RWPE2 (cell line): Measurements from ENCODE around the gene AHNAK.
A peak's percentile ranks its signal among the peaks of the same experiment; 100 is the strongest.

Experiments
- ATAC-seq: fragments of 200-7000 bp; cut with Tn5 transposase; 3 replicates; pipeline ENCODE4 v1.9.1; 2021; ENCODE audit warnings: low read depth
- DNase-seq: peaks from one replicate; pipeline ENCODE4 v3.0.0-alpha.2; 2020; ENCODE audit warnings: low spot score
- H3K27ac ChIP-seq: fragments of 450-650 bp; 2 replicates; pipeline ENCODE4 v1.5.1; 2017; ENCODE audit warnings: mild to moderate bottlenecking; ENCODE audit not compliant: poor library complexity, severe bottlenecking
- H3K27me3 ChIP-seq: fragments of 250-450 bp; sonication (Bioruptor Pico); 2 replicates; pipeline ENCODE4 v1.5.1; 2021; ENCODE audit warnings: mild to moderate bottlenecking, moderate library complexity; ENCODE audit not compliant: insufficient read depth, poor library complexity, severe bottlenecking
- H3K36me3 ChIP-seq: fragments of 250-450 bp; sonication (Bioruptor Pico); 2 replicates; pipeline ENCODE4 v1.5.1; 2020; ENCODE audit warnings: low read depth, mild to moderate bottlenecking, moderate library complexity
- H3K4me1 ChIP-seq: fragments of 250-450 bp; sonication (Bioruptor Pico); 2 replicates; pipeline ENCODE4 v1.5.1; 2021; ENCODE audit warnings: mild to moderate bottlenecking, moderate library complexity; ENCODE audit not compliant: insufficient read depth, poor library complexity, severe bottlenecking
- H3K4me3 ChIP-seq: fragments of 250-450 bp; sonication (Bioruptor Pico); 2 replicates; pipeline ENCODE4 v1.5.1; 2021; ENCODE audit warnings: mild to moderate bottlenecking, moderate library complexity; ENCODE audit not compliant: severe bottlenecking
- H3K9me3 ChIP-seq: fragments of 250-450 bp; sonication (Bioruptor Pico); 2 replicates; pipeline ENCODE4 v1.5.1; 2021; ENCODE audit warnings: mild to moderate bottlenecking, moderate library complexity; ENCODE audit not compliant: severe bottlenecking
- CTCF ChIP-seq: fragments of 450-650 bp; IDR thresholded peaks from one replicate; pipeline ENCODE4 v1.5.1; 2017; ENCODE audit warnings: mild to moderate bottlenecking, moderate library complexity; ENCODE audit not compliant: poor library complexity, severe bottlenecking

The AHNAK gene

GRCh38 chr11:62398011-62398994 is 148.3 kb downstream of the AHNAK start:
- no peaks in the 10 kb centered on the region for H3K27me3 ChIP-seq
- no peak for TF ChIP-seq CTCF
- H3K4me1 ChIP-seq = peaks cover 5% of the 10 kb centered on the region
- no peak for DNase-seq
- H3K4me3 ChIP-seq = no peak overlapping the region
- H3K36me3 ChIP-seq = no peaks in the 10 kb centered on the region
- ATAC-seq = no peak
- no peaks in the 10 kb centered on the region for H3K9me3 ChIP-seq
- no peak overlapping the region for H3K27ac ChIP-seq

DNA sequence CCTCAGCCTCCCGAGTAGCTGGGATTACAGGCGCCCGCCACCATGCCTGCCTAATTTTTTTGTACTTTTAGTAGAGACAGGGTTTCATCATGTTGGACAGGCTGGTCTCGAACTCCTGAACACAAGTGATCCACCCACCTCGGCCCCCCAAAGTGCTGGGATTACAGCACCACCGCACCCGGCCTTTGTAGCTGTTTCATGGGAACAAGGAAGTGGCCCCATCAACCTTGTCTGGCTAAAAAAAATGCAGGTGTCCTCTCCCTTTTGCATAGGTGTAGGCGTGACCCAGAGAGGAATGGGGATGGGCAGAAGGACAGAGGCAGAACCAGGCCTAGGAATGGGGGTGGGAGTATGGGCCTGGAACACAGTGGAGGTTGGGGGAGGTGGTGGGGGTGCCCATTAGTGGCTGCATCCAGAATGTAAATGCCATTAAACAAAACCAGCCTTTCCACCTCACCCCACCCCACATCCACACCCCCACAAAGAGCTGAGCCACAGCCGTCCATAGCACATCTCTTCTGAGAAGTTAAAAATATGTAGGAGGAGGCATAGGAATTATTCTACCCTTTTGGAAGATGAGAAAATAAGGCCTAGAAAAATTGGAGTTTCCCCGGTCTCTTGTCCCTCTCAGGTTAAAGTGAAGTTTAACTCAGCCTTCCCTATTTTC is 150.6 kb downstream of the AHNAK start:
- Histone ChIP-seq H3K27me3 (no peaks in the 10 kb centered on the region), H3K9me3 (no peaks in the 10 kb centered on the region), H3K36me3 (no peaks in the 10 kb centered on the region), H3K4me1 (peaks cover 9% of the 10 kb centered on the region), H3K27ac (no peak overlapping the region), H3K4me3 (no peak overlapping the region)
- ATAC-seq (no peak), DNase-seq (no peak)
- no peak for TF ChIP-seq CTCF

DNA sequence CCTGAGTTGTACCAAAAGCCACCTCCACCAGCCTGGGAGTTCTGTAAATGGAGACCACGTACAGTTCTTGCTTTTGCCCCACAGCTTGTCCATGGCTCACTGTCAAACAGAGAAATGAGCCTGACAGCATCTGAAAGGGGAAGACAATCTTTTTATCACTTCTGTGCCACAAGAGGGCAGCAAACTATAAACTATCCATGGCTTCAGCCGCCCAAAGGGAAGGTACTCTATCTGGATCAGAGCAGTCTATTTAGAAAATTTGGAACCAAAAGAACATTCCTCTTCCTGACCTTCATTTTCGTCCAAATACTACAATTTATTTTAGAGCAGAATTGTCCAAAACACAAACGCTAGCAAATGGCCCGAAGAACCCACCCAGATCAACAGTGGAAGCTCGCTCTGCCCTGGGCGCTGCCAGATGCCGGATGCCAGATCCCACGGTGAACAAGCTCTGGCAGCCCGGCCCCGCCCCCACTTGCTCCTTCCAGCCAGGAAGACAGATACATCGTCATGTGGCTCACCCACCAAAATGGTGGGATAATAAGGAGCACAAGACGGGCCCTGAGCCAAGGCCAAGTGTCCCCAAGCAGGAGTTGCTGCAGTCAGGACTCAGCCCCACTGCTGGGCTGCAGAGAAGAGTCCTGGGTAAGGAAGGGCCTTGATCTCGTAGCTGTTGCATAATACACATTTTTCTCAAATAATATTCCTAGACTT is 151.6 kb downstream of the AHNAK start:
- Histone ChIP-seq H3K9me3 (no peaks in the 10 kb centered on the region), H3K4me1 (peaks cover 9% of the 10 kb centered on the region), H3K4me3 (peak overlapping the region; percentile 23), H3K27ac (peak overlapping the region; percentile 39), H3K36me3 (no peaks in the 10 kb centered on the region), H3K27me3 (no peaks in the 10 kb centered on the region)
- DNase-seq (peak; percentile 86), ATAC-seq (peak; percentile 83)
- peak; percentile 80 for TF ChIP-seq CTCF

DNA sequence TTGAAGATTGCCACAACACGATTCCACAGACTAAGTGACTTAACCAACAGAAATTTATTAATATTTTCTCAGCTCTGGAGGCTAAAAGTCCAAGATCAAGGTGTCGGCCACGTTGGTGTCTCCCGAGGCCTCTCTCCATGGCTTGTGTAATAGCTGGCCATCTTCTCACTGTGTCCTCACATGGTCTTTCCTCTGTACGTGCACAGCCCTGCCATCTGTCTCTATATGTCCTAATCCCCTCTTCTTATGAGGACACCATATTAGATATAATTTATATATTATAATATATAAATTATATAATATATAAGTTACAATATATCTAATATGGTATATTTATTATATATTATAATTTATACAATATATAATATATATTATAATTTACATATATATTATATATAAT is 152.9 kb downstream of the AHNAK start:
- TF ChIP-seq CTCF = no peak
- DNase-seq (no peak), ATAC-seq (no peak)
- H3K27me3 ChIP-seq = no peaks in the 10 kb centered on the region
- H3K36me3 ChIP-seq = no peaks in the 10 kb centered on the region
- no peak overlapping the region for H3K4me3 ChIP-seq
- no peaks in the 10 kb centered on the region for H3K9me3 ChIP-seq
- peaks cover 9% of the 10 kb centered on the region for H3K4me1 ChIP-seq
- H3K27ac ChIP-seq = no peak overlapping the region
